Suppressor macrophage treated with lipopolysaccharide for 4 hours (primary cell): ENCODE data around the gene SALL3.

ENCODE experiments used
- DNase-seq: peaks from one replicate; pipeline ENCODE4 v3.0.0-alpha.2; 2020

Gene SALL3

DNA sequence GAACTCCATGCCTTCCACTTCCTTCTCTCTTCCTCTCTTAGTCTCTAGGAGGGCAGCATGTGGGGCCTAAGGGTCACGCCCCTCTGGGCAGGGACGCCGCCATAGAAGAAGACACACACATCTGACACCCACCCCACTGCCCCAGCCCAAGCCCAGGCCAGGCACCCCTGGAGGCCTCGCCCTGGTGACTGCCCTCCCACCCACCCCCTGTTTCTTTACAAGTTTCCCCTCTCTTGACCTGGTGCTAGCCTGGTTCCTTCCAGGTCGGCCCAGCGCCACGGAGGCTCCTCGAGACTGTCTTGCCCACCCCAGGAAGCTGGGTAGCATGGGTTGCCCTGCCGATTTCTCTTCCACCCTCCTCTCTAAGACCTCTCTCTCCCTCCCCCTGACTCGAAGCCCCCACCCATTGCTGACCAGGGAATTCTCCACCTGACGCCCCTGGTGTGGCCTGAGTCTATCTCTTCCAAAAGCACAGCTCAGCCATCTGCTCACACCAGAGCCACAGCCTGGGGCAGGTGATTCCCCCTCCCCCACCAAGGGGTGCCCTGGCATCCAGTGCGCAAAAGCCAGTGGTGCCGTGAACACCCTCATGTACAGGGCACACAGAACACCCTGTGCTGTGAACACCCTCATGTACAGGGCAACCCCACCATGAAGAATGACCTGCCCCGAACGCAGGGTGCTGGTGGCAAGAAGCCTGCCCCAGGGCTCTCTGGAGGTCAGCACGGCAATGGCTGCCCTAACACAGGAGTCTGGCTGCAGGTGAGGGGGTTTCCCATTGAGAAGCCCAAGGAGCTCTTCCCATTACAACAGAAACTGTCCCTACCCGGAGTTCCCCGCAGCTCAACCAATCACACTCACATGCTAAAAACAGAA, 13.5 kb upstream of the SALL3 start:
- DNase-seq = no peak

DNA sequence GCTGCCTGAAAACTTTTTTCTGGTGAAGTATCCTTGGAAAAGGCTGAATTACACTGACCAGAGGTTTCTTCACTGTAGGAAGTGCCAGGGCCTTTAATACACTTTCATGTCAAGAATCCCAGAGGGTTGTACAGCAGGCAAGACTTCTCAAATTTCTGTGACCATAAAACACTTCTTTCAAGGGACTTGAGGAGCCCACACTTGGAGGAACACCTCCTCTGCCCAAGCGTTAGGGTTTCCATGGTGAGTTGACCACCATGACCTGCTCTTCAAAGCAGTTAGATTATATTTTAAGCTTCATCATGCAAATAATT, 12.9 kb upstream of the SALL3 start:
- DNase-seq = no peak

- no peak for DNase-seq
These were observed 11.9 kb upstream of the SALL3 start for GRCh38 chr18:78967692-78968091.

GRCh38 chr18:78969574-78970315, 9.9 kb upstream of the SALL3 start:
- DNase-seq = no peak

- DNase-seq = no peak
These were observed 8.8 kb upstream of the SALL3 start for GRCh38 chr18:78970774-78971333.

- DNase-seq = no peak
These were observed 7.9 kb upstream of the SALL3 start for GRCh38 chr18:78971511-78972245.

DNA sequence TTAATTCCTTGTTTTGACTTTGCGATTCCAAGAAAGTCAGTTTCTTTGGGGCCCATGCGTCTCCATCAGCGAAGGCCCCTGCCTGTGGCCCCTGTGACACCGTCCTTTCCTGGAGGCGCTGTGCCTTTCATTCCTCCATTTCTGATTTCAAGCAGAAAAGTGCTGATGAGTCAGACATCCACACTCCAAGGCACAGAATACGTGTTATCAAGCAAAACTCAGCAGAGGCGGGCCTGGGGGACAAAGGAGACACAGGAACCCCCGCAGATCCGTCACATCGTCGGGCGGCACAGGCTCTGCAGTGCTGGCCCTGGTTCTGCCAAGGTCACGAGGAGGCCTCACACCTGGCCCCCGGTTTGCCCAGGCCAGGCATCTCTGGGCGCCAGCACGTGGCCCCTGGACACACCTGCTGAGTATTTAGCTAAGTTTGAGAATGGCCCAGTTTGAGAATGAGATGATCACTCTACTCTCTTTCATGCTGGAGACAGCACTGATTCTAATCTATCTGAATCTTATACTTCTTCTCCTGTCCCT, 7.2 kb upstream of the SALL3 start:
- no peak for DNase-seq

GRCh38 chr18:78972930-78973331, 6.7 kb upstream of the SALL3 start:
- no peak for DNase-seq

GRCh38 chr18:78973357-78974083, 6.1 kb upstream of the SALL3 start:
- DNase-seq = no peak

DNA sequence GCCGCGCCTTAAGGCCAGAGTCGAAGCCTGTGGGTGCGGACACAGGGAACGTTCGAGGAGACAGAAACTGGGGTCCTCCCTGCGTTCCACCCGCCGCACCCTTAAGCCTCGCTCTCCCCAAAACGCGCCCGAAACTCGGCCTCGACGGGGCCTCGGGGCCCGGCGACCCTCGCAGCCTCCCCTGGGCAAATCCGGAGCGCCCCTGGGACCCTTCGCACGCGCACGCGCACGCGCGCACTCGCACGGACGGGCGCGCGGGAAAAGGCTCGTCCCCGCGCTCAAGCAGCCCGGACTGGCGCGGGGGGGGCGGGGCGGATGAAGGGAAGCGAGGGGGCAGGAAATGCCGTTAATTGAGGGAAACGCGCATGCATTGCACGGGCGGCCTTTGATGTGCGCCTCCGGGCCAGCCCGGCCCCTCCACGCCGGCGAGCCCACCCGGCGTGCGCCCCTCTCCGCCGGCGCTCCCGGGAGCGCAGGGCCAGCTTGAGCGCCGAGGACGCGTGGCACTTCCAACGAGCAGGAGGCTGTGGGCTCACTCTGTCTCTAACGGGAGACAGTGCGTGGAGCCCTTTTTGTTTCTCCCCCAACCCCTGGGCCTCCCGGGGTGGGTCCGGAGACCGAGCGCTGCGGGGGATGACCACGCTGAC, 5.4 kb upstream of the SALL3 start:
- no peak for DNase-seq

DNA sequence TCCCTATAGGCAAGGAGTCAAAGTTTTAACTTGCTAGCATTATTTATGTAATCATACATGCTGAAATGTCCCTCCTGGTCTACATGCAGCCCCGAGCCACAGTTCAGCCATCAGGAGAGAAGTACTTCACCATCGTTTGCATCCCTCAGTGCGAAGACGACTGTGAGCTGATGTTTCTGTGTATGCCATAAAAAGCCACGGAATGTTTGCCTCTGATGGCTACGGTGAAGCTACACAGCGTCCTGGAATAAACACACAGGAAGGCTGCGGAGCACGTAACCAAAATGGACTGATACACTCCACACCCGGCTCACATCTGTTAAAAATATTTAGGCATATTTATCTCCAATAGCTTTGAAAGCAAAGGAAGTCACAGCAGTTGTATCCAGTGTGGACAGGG, 4.3 kb upstream of the SALL3 start:
- DNase-seq = no peak

DNA sequence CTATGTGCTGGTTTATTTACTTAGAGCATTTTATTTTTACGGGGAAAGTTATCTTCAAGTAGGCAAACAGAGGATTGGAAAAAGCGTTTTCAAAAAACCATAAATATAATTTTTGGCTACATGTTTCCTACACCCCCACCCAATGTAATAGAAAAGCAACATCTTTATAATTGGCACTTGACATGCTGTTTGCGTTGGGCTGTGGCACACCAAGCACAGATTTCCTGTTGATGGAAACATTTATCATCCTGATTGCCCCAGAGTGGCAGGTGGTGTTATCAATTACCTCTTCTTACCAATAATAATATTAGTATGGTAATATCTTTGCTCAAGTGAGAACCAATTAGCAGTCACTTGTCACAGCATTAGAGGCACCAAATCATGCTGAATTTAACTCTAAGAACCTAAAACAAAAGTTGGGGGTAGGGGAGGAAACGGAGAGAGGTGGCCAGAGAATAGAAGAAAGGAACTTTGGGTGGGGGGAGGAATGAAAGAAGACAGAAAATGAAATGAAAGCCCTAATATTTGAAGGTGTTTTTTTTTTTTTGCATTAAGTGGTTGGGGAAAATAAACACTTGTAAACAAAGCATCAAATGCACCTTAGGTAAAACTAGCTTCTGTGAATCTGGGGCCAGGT, 3.8 kb upstream of the SALL3 start:
- DNase-seq = no peak

- no peak for DNase-seq
These were observed 2.6 kb upstream of the SALL3 start for GRCh38 chr18:78976765-78977636.

DNA sequence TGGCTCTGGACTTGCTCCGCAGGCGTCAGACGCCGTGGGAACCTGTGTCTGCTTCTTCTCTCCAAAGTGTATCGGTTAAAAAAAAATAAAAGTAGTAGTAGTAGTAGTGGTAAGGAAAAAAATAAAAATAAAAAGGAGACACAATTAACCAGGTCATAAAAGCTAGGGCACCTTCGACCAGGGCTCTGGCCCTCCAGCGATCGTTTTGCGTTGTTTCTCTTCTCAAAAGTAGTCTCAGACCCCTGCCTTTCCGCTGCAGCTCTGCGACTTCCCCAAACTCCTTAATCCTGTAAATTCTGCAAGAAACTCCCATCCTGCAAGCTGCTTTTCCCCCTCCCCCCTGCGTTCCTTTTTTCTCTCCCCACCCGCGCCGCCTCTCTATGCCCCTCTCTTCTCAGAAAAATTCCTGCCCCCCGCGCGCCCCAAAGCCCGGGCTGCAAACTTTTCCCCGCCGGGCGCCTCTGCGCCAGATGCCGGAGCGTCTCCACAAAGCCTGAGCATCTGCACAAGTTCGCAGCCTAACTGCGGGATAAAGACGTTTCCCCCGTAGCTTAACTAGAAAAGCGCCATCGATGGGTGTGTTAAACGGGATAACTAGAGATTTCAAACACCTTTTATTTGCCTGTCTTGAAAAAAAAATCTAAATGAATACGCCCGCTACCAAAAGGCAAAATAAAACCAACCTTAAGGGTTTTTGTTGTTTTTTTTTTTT, 1.8 kb upstream of the SALL3 start:
- no peak for DNase-seq

GRCh38 chr18:78978349-78979055, 1.1 kb upstream of the SALL3 start:
- no peak for DNase-seq

- DNase-seq = no peak
These were observed 425 bp upstream of the SALL3 start for GRCh38 chr18:78979056-78979729.

DNA sequence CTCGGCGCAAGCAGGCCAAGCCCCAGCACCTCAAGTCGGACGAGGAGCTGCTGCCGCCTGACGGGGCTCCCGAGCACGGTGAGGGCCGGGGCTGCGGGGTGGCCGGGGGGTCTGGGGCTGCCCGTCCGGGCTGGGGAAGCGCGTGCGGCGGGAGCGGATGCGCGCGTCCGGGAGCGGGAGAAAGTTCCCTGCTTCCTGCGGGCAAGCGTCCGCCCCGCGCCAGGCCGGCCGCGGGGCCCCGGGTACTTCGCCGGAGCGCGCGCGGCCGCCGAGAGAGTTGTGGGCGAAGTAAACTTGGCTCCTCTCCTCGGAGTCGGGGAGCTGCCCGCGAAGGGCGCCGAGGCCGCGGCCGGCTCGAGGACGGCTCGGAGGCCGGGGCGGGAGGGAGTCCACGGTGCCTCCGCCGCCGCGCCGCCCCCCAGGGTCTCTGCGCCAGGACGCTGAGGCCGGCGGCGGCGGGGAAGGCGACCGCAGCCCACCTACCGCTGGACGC, 707 bp downstream of the SALL3 start:
- DNase-seq = no peak

- no peak for DNase-seq
These were observed 1.3 kb downstream of the SALL3 start for GRCh38 chr18:78980777-78981380.
